ENCODE measurements around the gene C9orf152. TPM values are rescaled to one million over a fixed set of nuclear protein-coding genes. Genes with fewer than 3 reads are reported as not detected.

C9orf152 gene
- total and polyA plus RNA-seq, 2 of the 13 experiments (the other 11 are each of a cell fraction or from before 2014, with no cell fraction given): 0.24 to 0.48 TPM

DNA sequence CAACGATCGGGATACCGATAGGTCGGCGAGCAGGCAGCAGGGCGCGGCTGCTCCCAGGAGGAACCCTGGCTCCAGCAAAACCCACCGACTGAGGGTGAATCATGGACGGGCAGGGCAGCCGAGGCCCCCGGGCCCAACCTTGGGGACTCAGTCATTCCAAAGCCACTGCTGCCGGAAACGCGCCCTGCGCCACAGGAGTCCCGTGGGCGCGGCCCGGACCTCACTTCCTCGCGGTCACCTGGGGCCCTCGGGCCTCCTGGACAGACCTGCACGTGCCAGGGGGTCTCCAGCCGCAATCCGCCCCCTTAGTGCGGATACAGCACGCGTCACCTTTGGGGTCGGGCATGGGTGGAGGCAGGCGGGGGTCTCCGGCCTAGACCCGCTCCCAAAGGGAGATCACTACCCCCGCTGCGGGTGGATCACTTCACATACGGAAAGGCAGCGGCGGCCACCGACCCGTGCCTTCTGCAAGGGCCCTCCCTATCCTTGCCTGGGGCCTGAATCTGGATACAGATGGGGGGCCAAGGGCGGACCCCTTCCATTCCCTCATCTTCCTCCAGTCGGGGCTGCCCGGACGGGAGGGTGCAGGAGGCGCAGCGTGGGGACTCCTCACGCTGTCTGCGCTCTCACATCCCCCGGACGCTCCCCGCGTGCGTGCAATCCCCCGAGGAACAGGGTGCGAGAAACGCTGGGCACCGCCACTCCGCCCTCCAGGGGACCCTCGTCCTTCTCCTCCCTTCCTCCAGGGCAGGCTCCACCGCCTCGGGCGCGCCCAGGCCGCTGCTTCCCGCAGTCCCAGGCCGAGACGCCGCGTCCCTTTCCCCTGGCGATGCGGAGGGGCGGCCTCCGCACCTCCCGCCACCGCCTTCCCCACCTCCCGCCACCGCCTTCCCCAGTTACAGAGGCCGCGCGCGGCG, 47.8 kb upstream of the C9orf152 start (continued):
- TF ChIP-seq, protein P1, sequence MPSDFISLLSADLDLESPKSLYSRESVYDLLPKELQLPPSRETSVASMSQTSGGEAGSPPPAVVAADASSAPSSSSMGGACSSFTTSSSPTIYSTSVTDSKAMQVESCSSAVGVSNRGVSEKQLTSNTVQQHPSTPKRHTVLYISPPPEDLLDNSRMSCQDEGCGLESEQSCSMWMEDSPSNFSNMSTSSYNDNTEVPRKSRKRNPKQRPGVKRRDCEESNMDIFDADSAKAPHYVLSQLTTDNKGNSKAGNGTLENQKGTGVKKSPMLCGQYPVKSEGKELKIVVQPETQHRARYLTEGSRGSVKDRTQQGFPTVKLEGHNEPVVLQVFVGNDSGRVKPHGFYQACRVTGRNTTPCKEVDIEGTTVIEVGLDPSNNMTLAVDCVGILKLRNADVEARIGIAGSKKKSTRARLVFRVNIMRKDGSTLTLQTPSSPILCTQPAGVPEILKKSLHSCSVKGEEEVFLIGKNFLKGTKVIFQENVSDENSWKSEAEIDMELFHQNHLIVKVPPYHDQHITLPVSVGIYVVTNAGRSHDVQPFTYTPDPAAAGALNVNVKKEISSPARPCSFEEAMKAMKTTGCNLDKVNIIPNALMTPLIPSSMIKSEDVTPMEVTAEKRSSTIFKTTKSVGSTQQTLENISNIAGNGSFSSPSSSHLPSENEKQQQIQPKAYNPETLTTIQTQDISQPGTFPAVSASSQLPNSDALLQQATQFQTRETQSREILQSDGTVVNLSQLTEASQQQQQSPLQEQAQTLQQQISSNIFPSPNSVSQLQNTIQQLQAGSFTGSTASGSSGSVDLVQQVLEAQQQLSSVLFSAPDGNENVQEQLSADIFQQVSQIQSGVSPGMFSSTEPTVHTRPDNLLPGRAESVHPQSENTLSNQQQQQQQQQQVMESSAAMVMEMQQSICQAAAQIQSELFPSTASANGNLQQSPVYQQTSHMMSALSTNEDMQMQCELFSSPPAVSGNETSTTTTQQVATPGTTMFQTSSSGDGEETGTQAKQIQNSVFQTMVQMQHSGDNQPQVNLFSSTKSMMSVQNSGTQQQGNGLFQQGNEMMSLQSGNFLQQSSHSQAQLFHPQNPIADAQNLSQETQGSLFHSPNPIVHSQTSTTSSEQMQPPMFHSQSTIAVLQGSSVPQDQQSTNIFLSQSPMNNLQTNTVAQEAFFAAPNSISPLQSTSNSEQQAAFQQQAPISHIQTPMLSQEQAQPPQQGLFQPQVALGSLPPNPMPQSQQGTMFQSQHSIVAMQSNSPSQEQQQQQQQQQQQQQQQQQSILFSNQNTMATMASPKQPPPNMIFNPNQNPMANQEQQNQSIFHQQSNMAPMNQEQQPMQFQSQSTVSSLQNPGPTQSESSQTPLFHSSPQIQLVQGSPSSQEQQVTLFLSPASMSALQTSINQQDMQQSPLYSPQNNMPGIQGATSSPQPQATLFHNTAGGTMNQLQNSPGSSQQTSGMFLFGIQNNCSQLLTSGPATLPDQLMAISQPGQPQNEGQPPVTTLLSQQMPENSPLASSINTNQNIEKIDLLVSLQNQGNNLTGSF (CRISPR knock-in tag; IDR thresholded peaks at IDR 0.05): no peak
- no peak; the same call in 1 of the 2 replicates for TF ChIP-seq SP4 (CRISPR knock-in tag; IDR thresholded peaks at IDR 0.05)
- TF ChIP-seq MAZ (IDR thresholded peaks at IDR 0.05; ENCODE audit: borderline replicate concordance, low read depth, low read length): no peak
- no peak for TF ChIP-seq MAZ (CRISPR knock-in tag; IDR thresholded peaks at IDR 0.05; ENCODE audit: low read depth)
- peak; percentile 34; the same call in 1 of the 2 replicates for TF ChIP-seq PAX8 (CRISPR knock-in tag; IDR thresholded peaks at IDR 0.05; ENCODE audit: borderline replicate concordance)
- TF ChIP-seq HDAC1 (CRISPR knock-in tag; IDR thresholded peaks at IDR 0.05): no peak; the same call in 1 of the 2 replicates
- no peak for TF ChIP-seq CENPX (CRISPR knock-in tag; IDR thresholded peaks at IDR 0.05)
- no peak for TF ChIP-seq ZNF841 (CRISPR knock-in tag; IDR thresholded peaks at IDR 0.05; ENCODE audit: borderline replicate concordance)
- no peak for TF ChIP-seq SNAPC2 (CRISPR knock-in tag; IDR thresholded peaks at IDR 0.05)
- no peak for TF ChIP-seq NFIB (CRISPR knock-in tag; IDR thresholded peaks at IDR 0.05; ENCODE audit: borderline replicate concordance)
- TF ChIP-seq HHEX (CRISPR knock-in tag; IDR thresholded peaks at IDR 0.05): no peak
- no peak for TF ChIP-seq ZSCAN29 (CRISPR knock-in tag; conservative IDR thresholded peaks at IDR 0.05)
- TF ChIP-seq, protein P2, sequence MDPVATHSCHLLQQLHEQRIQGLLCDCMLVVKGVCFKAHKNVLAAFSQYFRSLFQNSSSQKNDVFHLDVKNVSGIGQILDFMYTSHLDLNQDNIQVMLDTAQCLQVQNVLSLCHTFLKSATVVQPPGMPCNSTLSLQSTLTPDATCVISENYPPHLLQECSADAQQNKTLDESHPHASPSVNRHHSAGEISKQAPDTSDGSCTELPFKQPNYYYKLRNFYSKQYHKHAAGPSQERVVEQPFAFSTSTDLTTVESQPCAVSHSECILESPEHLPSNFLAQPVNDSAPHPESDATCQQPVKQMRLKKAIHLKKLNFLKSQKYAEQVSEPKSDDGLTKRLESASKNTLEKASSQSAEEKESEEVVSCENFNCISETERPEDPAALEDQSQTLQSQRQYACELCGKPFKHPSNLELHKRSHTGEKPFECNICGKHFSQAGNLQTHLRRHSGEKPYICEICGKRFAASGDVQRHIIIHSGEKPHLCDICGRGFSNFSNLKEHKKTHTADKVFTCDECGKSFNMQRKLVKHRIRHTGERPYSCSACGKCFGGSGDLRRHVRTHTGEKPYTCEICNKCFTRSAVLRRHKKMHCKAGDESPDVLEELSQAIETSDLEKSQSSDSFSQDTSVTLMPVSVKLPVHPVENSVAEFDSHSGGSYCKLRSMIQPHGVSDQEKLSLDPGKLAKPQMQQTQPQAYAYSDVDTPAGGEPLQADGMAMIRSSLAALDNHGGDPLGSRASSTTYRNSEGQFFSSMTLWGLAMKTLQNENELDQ (CRISPR knock-in tag; IDR thresholded peaks at IDR 0.05; ENCODE audit: borderline replicate concordance): no peak
- no peak for TF ChIP-seq ZNF567 (CRISPR knock-in tag; IDR thresholded peaks at IDR 0.05; ENCODE audit: borderline replicate concordance)
- no peak for TF ChIP-seq ZNF3 (CRISPR knock-in tag; IDR thresholded peaks at IDR 0.05)
- no peak for TF ChIP-seq SRSF9 (IDR thresholded peaks at IDR 0.05; ENCODE audit: borderline replicate concordance, insufficient read depth, low read depth, low read length, poor library complexity, severe bottlenecking)
- no peak for TF ChIP-seq SKI (IDR thresholded peaks at IDR 0.05; ENCODE audit: partially characterized antibody)
- 0 out of 2 replicates have a peak, but pooled peaks have one; percentile 19 for TF ChIP-seq NCOA1 (CRISPR knock-in tag; IDR thresholded peaks at IDR 0.05)
- TF ChIP-seq XRCC5 (optimal IDR thresholded peaks at IDR 0.05; ENCODE audit: low read length): no peak
- peak; percentile 19; the same call in 1 of the 2 replicates for TF ChIP-seq ERF (CRISPR knock-in tag; IDR thresholded peaks at IDR 0.05)
- peak; percentile 12 for TF ChIP-seq YY1 (IDR thresholded peaks at IDR 0.05; ENCODE audit: insufficient read depth, insufficient replicate concordance, low read depth, low read length)
- peak; percentile 76 for TF ChIP-seq ZBTB7A (CRISPR knock-in tag; IDR thresholded peaks at IDR 0.05)
- TF ChIP-seq ZNF674 (CRISPR knock-in tag; IDR thresholded peaks at IDR 0.05; ENCODE audit: low read depth): no peak

Measured in HepG2 (cell line).